ENCODE data around the gene MRPL48.
A peak's percentile ranks its signal among the peaks of the same experiment; 100 is the strongest.
"Not testable (repeated sequence)": the region's sequence is repeated elsewhere in the genome, so short reads cannot be mapped to it uniquely, and the experiment has no call there.

Gene MRPL48

DNA sequence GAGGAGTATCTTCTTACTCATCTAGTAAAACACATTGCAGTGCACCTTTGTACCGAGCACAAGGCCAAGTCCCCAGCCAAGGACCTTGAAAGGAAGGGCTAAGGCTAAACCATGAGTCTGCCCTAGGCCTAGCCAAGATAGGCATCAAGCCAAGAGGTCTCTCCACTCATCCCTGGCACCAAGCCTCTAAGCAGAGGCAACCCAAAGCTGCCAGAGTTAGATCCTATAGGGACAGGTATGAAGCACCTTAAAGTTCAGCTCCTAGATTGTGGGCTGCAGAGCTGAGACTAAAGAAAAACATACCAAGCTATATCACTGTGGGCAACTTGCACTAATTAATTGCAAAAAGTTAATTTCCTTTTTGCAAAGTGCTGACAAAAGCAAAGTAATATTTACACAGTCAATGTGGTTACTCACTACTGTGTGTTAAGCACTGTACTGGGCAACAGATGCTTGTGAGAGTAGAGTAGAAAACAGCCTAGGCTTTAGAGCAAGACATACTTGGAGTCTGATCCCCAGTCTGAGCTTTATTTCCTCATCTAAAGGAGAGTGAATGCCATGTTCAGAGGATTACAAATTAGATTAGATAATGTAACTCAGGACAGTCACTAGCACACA is 81.8 kb downstream of the MRPL48 start:
- no peak overlapping the region for H3K4me3 ChIP-seq (ENCODE audit: low read length)
- WGBS (ENCODE audit: insufficient coverage, insufficient read length), result no CpG with 5 or more reads among the region's 1 CpG
- H3K4me1 ChIP-seq (ENCODE audit: control insufficient read depth, insufficient read depth, low read length), result no peaks in the 10 kb centered on the region

DNA sequence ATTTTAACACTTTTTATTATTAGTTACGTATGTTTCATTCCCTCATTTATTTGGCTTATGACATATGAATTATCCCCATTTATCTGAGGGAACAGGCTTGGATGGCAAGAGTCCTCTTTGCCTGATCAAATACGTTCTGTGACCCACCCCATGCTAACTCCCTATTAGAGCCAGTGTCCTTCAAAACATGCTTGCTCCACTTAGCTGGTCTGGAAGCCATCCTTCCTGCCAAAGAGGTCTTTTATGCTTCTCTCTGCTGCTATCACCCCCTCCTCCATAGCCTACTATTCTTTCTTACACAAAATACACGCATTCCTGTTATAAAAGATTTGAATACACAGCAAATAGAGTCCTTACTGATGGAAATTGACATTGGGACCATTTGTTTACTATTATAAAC is 82.6 kb downstream of the MRPL48 start:
- WGBS (ENCODE audit: insufficient coverage, insufficient read length), result no CpG with 5 or more reads among the region's 3 CpGs
- DNase-seq (ENCODE audit: low read depth, low spot score), result no peak

More for the DNA sequence above, 81.8 kb downstream of the MRPL48 start:
- Histone ChIP-seq H3K27ac (ENCODE audit: low read length) (no peak overlapping the region), H3K36me3 (ENCODE audit: control insufficient read depth, insufficient read depth, low read length) (peaks cover 5% of the 10 kb centered on the region; the same call in 1 of the 2 replicates), H3K9me3 (ENCODE audit: control insufficient read depth, insufficient read depth, low read length) (no peaks in the 10 kb centered on the region), H3K27me3 (ENCODE audit: control insufficient read depth, insufficient read depth, low read length) (no peaks in the 10 kb centered on the region)
- DNase-seq (ENCODE audit: low read depth, low spot score), result no peak

DNA sequence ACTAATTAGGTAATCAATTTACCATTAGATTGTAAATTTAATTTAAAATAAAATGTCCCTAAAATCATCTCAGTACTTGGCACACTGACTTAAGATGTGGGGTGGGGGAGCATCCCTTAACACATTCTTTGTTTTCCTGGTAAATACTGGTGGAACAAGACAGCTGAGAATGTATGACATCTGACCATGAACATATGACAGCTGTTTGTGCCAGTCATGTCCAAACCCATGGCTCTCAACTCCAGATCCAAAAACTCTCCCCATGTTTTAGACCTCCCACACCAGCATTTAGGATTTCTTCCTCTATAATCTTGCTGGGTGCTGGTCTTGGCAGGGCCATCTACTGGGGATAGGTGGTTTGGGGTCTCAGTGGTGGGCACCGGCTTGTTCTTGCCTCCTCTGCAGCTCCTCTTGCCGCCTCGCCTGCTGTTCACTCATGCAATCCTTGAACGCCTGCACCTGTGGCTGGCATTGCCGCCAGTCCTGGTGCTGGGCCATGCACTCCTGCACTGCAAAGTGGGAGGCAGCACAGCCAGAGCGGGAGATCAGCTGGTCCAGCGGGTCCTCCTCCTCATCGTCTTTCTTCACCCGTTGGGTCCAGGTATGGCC is 85.2 kb downstream of the MRPL48 start:
- peaks cover 3% of the 10 kb centered on the region; the same call in 1 of the 2 replicates for H3K4me1 ChIP-seq (ENCODE audit: control insufficient read depth, insufficient read depth, low read length)
- H3K36me3 ChIP-seq (ENCODE audit: control insufficient read depth, insufficient read depth, low read length), result peaks cover 5% of the 10 kb centered on the region; the same call in 1 of the 2 replicates
- no CpG with 5 or more reads among the region's 9 CpGs for WGBS (ENCODE audit: insufficient coverage, insufficient read length)
- H3K27me3 ChIP-seq (ENCODE audit: control insufficient read depth, insufficient read depth, low read length), result no peaks in the 10 kb centered on the region
- H3K9me3 ChIP-seq (ENCODE audit: control insufficient read depth, insufficient read depth, low read length), result no peaks in the 10 kb centered on the region
- H3K4me3 ChIP-seq (ENCODE audit: low read length), result no peak overlapping the region
- H3K27ac ChIP-seq (ENCODE audit: low read length), result no peak overlapping the region
- no peak for DNase-seq (ENCODE audit: low read depth, low spot score)

More for the DNA sequence above, 82.6 kb downstream of the MRPL48 start:
- Histone ChIP-seq H3K4me3 (ENCODE audit: low read length) (no peak overlapping the region), H3K27ac (ENCODE audit: low read length) (no peak overlapping the region), H3K27me3 (ENCODE audit: control insufficient read depth, insufficient read depth, low read length) (no peaks in the 10 kb centered on the region), H3K36me3 (ENCODE audit: control insufficient read depth, insufficient read depth, low read length) (peaks cover 5% of the 10 kb centered on the region; the same call in 1 of the 2 replicates), H3K9me3 (ENCODE audit: control insufficient read depth, insufficient read depth, low read length) (no peaks in the 10 kb centered on the region), H3K4me1 (ENCODE audit: control insufficient read depth, insufficient read depth, low read length) (peaks cover under 1% of the 10 kb centered on the region; the same call in 1 of the 2 replicates)

DNA sequence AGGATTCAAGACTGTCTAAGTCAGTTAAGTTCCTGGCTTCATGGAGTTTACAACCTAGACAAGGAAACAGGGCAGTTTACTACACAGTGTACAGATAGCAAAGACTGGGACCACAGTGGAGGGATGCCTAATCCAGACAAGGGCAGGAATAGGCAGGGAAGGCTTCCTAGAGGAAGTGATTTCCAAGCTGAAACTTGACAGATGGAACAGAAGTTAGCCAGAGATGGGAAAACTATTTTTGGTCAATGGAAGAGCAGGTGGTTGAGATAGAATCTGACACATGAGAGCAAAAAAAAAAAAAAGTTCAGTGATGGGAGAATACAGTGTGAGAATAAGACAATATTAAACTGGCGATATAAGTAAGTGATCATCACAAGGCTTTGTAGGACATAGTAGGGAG is 87.7 kb downstream of the MRPL48 start:
- no peak for DNase-seq (ENCODE audit: low read depth, low spot score)
- H3K9me3 ChIP-seq (ENCODE audit: control insufficient read depth, insufficient read depth, low read length), result no peaks in the 10 kb centered on the region
- H3K27ac ChIP-seq (ENCODE audit: low read length), result no peak overlapping the region
- peaks cover 5% of the 10 kb centered on the region; the same call in 1 of the 2 replicates for H3K36me3 ChIP-seq (ENCODE audit: control insufficient read depth, insufficient read depth, low read length)
- peak overlapping the region; percentile 45; the same call in 1 of the 2 replicates for H3K4me3 ChIP-seq (ENCODE audit: low read length)
- H3K4me1 ChIP-seq (ENCODE audit: control insufficient read depth, insufficient read depth, low read length), result peaks cover 3% of the 10 kb centered on the region; the same call in 1 of the 2 replicates
- no peaks in the 10 kb centered on the region for H3K27me3 ChIP-seq (ENCODE audit: control insufficient read depth, insufficient read depth, low read length)
- WGBS (ENCODE audit: insufficient coverage, insufficient read length), result no CpG with 5 or more reads among the region's 1 CpG

DNA sequence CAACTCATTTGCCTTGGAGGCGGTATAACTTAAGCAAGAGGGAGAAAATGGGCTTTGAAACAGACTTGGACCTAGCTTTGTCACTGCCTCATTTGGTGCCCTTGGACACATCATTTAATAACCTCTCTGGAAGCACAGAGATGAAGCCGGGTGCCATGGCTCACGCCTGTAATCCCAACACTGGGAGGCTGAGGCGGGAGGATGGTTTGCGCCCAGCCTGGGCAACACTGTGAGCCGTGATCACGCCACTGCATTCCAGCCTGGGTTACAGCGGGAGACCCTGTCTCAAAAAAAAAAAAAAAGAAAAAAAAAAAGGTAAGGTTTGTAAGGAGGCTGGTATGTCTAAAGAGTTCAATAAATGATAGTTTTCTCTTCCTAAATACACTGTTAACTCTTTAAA is 88.2 kb downstream of the MRPL48 start:
- DNase-seq (ENCODE audit: low read depth, low spot score), result no peak
- Histone ChIP-seq H3K27me3 (ENCODE audit: control insufficient read depth, insufficient read depth, low read length) (no peaks in the 10 kb centered on the region), H3K4me3 (ENCODE audit: low read length) (peak overlapping the region; percentile 67; the same call in 1 of the 2 replicates), H3K4me1 (ENCODE audit: control insufficient read depth, insufficient read depth, low read length) (peaks cover 3% of the 10 kb centered on the region; the same call in 1 of the 2 replicates), H3K27ac (ENCODE audit: low read length) (no peak overlapping the region), H3K9me3 (ENCODE audit: control insufficient read depth, insufficient read depth, low read length) (no peaks in the 10 kb centered on the region), H3K36me3 (ENCODE audit: control insufficient read depth, insufficient read depth, low read length) (peaks cover 5% of the 10 kb centered on the region; the same call in 1 of the 2 replicates)
- no CpG with 5 or more reads among the region's 8 CpGs for WGBS (ENCODE audit: insufficient coverage, insufficient read length)

DNA sequence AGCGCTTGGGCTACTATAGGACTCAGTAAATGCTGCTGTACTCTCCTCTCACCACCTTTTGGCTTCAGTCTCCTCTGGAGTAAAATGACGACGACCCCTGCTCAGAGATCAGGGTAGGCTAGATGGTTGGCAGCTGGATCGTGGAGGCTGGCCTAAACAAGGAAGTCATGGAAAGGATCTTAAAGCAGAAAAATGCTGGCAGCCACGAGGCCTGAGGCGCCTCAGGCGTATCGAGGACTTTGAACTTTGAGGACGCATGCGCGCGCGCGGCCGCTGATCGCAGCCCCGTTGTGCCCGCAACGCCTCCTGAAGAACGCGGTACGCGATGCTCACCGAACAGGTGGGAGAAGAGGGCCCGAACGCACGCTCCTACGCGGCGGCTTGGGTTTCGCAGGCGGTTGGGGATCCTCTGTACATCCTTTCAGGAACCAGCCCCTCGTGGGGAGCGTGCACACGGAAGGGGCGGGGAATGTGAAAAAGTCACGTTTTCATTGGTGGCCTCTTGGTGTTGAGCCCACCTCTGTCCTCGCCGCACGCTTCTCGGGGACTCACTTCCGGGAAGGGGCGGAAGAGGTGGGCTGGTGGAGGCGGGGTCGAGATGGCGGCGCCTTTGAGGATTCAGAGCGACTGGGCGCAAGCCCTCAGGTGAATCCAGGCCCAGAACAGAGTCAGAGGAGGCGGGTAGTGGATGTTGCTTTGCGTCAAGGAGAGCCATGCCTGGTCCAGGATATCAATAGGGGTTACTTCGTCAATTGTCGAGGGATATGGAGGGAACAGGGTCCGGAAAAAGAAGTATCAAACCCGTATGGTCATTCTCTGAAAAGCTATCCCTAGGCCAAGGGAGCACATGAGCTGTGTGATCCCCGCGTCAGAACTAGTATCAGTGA is 89.0 kb downstream of the MRPL48 start, which contains the start of the genes COA4 and PAAF1:
COA4 (minus strand) TSS at position 423 of the 887 bp plus-strand sequence. CDS start 3,468 bp downstream, outside the sequence.
PAAF1 (plus strand) TSS at position 576 of the 887 bp plus-strand sequence; CDS start at position 599, 23 bp downstream.
- no peaks in the 10 kb centered on the region for H3K9me3 ChIP-seq (ENCODE audit: control insufficient read depth, insufficient read depth, low read length)
- peak; percentile 97 for DNase-seq (ENCODE audit: low read depth, low spot score)

DNA sequence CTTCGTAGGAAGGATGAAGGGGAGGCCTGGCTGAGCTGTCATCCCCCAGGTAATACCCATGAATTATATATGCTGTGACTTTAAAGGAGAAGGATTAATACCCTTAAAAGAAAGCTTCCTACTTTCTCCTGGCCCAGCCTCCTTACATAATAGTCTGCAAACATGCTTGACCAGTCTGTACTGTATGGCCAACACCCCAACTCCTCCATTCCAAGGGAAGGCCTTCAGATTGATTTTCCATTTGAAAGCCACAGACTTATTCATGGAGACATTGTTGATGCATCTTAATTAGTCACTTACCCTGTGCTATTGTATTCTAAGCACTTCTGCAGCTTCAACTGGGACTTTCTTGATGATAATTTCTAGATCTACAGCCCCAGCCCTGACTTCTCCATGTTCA is 91.1 kb downstream of the MRPL48 start:
- WGBS (ENCODE audit: insufficient coverage, insufficient read length), result no CpG with 5 or more reads among the region's 1 CpG
- peaks cover 3% of the 10 kb centered on the region; the same call in 1 of the 2 replicates for H3K4me1 ChIP-seq (ENCODE audit: control insufficient read depth, insufficient read depth, low read length)
- no peaks in the 10 kb centered on the region for H3K27me3 ChIP-seq (ENCODE audit: control insufficient read depth, insufficient read depth, low read length)
- H3K27ac ChIP-seq (ENCODE audit: low read length), result no peak overlapping the region
- no peak for DNase-seq (ENCODE audit: low read depth, low spot score)
- no peaks in the 10 kb centered on the region for H3K9me3 ChIP-seq (ENCODE audit: control insufficient read depth, insufficient read depth, low read length)
- no peaks in the 10 kb centered on the region; the same call in 1 of the 2 replicates for H3K36me3 ChIP-seq (ENCODE audit: control insufficient read depth, insufficient read depth, low read length)
- H3K4me3 ChIP-seq (ENCODE audit: low read length), result no peak overlapping the region

More for the DNA sequence above, 89.0 kb downstream of the MRPL48 start, which contains the start of the genes COA4 and PAAF1:
- H3K27me3 ChIP-seq (ENCODE audit: control insufficient read depth, insufficient read depth, low read length), result no peaks in the 10 kb centered on the region
- WGBS (ENCODE audit: insufficient coverage, insufficient read length), result no CpG with 5 or more reads among the region's 57 CpGs
- H3K36me3 ChIP-seq (ENCODE audit: control insufficient read depth, insufficient read depth, low read length), result peaks cover 5% of the 10 kb centered on the region; the same call in 1 of the 2 replicates
- H3K27ac ChIP-seq (ENCODE audit: low read length), result no peak within 1 kb of the TSS
- peaks cover 3% of the 10 kb centered on the region; the same call in 1 of the 2 replicates for H3K4me1 ChIP-seq (ENCODE audit: control insufficient read depth, insufficient read depth, low read length)
- peak within 1 kb of the TSS; percentile 67 for H3K4me3 ChIP-seq (ENCODE audit: low read length)

DNA sequence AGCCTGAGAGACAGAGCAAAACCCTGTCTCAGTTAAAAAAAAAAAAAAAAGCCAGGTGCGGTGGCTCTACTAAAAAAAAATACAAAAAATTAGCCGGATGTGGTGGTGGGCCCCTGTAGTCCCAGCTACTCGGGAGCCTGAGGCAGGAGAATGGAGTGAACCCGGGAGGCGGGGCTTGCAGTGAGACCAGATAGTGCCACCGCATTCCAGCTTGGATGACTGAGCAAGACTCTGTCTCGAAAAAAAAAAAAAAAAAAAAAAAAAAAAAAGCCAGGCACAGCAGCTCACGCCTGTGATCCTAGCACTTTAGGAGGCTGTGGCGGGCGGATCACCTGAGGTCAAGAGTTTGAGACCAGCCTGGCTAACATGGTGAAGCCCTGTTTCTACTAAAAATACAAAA is 92.8 kb downstream of the MRPL48 start:
- not testable (repeated sequence) for H3K4me3 ChIP-seq (ENCODE audit: low read length); H3K36me3 ChIP-seq (ENCODE audit: control insufficient read depth, insufficient read depth, low read length); H3K4me1 ChIP-seq (ENCODE audit: control insufficient read depth, insufficient read depth, low read length); H3K9me3 ChIP-seq (ENCODE audit: control insufficient read depth, insufficient read depth, low read length); H3K27ac ChIP-seq (ENCODE audit: low read length); H3K27me3 ChIP-seq (ENCODE audit: control insufficient read depth, insufficient read depth, low read length)
- no CpG with 5 or more reads among the region's 10 CpGs for WGBS (ENCODE audit: insufficient coverage, insufficient read length)
- DNase-seq (ENCODE audit: low read depth, low spot score), result peak; percentile 29

DNA sequence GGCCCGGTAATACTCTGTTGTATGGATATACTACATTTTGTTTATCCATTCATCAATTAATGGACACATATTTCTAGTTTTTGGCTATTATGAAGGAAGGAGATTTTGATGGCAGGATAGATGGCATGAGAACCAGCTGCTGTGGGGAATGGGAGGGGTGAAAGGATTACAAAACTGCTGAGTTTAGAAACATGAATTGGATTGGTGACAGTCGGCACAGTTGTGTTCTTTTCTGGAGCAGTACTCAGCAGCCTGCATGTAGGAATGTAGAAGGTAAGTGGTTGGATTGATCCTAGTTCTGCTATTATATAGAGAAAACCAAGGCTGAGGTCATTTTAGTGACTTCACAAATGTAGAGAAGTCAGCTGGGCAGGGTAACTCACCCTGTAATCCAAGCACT is 96.2 kb downstream of the MRPL48 start:
- Histone ChIP-seq H3K27ac (ENCODE audit: low read length) (no peak overlapping the region), H3K4me3 (ENCODE audit: low read length) (no peak overlapping the region), H3K4me1 (ENCODE audit: control insufficient read depth, insufficient read depth, low read length) (no peaks in the 10 kb centered on the region), H3K9me3 (ENCODE audit: control insufficient read depth, insufficient read depth, low read length) (no peaks in the 10 kb centered on the region), H3K36me3 (ENCODE audit: control insufficient read depth, insufficient read depth, low read length) (peaks cover under 1% of the 10 kb centered on the region; the same call in 1 of the 2 replicates), H3K27me3 (ENCODE audit: control insufficient read depth, insufficient read depth, low read length) (no peaks in the 10 kb centered on the region)
- no peak for DNase-seq (ENCODE audit: low read depth, low spot score)
- WGBS (ENCODE audit: insufficient coverage, insufficient read length), result no CpG with 5 or more reads among the region's 2 CpGs

DNA sequence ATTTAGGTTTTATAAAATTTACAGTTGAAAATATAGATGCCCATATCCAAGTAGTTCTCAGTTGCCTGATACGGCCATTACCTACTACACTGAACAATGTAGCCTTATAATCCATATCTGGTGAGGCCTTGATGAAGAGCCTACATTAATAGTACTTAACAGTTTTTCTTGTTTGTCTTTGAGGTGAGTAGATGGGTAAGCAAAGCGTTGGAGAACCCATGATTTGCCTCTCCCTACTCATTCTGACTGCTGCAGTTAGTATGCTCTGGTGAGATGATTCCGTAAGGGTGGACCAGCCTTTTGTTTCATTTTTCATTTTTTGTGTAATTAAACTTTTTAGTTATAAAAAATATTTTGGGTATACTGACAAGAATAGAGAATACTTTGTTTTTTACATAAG is 100.6 kb downstream of the MRPL48 start:
- no CpG with 5 or more reads among the region's 3 CpGs for WGBS (ENCODE audit: insufficient coverage, insufficient read length)
- H3K4me3 ChIP-seq (ENCODE audit: low read length), result no peak overlapping the region
- no peaks in the 10 kb centered on the region for H3K9me3 ChIP-seq (ENCODE audit: control insufficient read depth, insufficient read depth, low read length)
- no peak for DNase-seq (ENCODE audit: low read depth, low spot score)
- no peaks in the 10 kb centered on the region for H3K27me3 ChIP-seq (ENCODE audit: control insufficient read depth, insufficient read depth, low read length)
- no peak overlapping the region for H3K27ac ChIP-seq (ENCODE audit: low read length)
- H3K36me3 ChIP-seq (ENCODE audit: control insufficient read depth, insufficient read depth, low read length), result peaks cover 2% of the 10 kb centered on the region; the same call in 1 of the 2 replicates
- no peaks in the 10 kb centered on the region for H3K4me1 ChIP-seq (ENCODE audit: control insufficient read depth, insufficient read depth, low read length)

Measured in iPS DF 6.9 (cell line).